ENCODE measurements around the gene LGALS8. TPM values are rescaled to one million over a fixed set of nuclear protein-coding genes. Genes with fewer than 3 reads are reported as not detected.
A peak's percentile ranks its signal among the peaks of the same experiment; 100 is the strongest.

The LGALS8 gene
- total RNA-seq, 3 donors from 2014 or later (not counting 1 experiment from before 2014, with no cell fraction given) = 90.5 to 129 (median 114) TPM

GRCh38 chr1:236524895-236525184 lies 1.1 kb downstream of the LGALS8 start:
- H3K9me3 Mint-ChIP-seq = no peaks in the 10 kb centered on the region
- H3K27me3 ChIP-seq (ENCODE audit: control insufficient read depth, insufficient read depth, low read length) = no peaks in the 10 kb centered on the region
- peaks cover 11% of the 10 kb centered on the region for H3K4me1 ChIP-seq (ENCODE audit: control insufficient read depth, insufficient read depth, low read length)
- H3K27ac Mint-ChIP-seq = peak overlapping the region; percentile 97 to 98
- 0% methylated on average over 2 of the region's 3 CpGs for WGBS (ENCODE audit: insufficient coverage)
- peak overlapping the region; percentile 76 for H3K27ac ChIP-seq (ENCODE audit: low read length)
- ATAC-seq (peak in 1 of 3 donors; percentile 21), DNase-seq (no peak)
- H3K27me3 Mint-ChIP-seq (ENCODE audit: low read depth in 2 of 2) = peaks cover 0 to 9% of the 10 kb centered on the region in 2 donors
- intact Hi-C loops (cut with micrococcal nuclease) = loop anchor here (1.0 to 2.0 kb wide), 2 partner anchors 108 to 244 kb away; partner anchors contain the start of gene ERO1B
- H3K36me3 Mint-ChIP-seq = peaks cover 12% of the 10 kb centered on the region
- TF ChIP-seq CTCF (IDR thresholded peaks at IDR 0.05) = no peak
- peaks cover 9 to 21% of the 10 kb centered on the region in 2 donors for H3K4me1 Mint-ChIP-seq
- peaks cover 18% of the 10 kb centered on the region for H3K36me3 ChIP-seq (ENCODE audit: control insufficient read depth, insufficient read depth, low read length)
- no peaks in the 10 kb centered on the region for H3K9me3 ChIP-seq (ENCODE audit: control insufficient read depth, insufficient read depth, low read length)
- H3K4me3 ChIP-seq (ENCODE audit: low read length) = peak overlapping the region; percentile 97
- H3K4me3 Mint-ChIP-seq = peak overlapping the region; percentile 99

GRCh38 chr1:236526079-236526478 lies 2.3 kb downstream of the LGALS8 start:
- no peak for DNase-seq
- H3K9me3 ChIP-seq (ENCODE audit: control insufficient read depth, insufficient read depth, low read length) = no peaks in the 10 kb centered on the region
- intact Hi-C loops (cut with micrococcal nuclease) = no loop called here
- peaks cover 19 to 27% of the 10 kb centered on the region in 2 donors for H3K4me1 Mint-ChIP-seq
- peaks cover 11% of the 10 kb centered on the region for H3K4me1 ChIP-seq (ENCODE audit: control insufficient read depth, insufficient read depth, low read length)
- peaks cover 0 to 2% of the 10 kb centered on the region in 2 donors for H3K27me3 Mint-ChIP-seq (ENCODE audit: low read depth in 2 of 2)
- no peak overlapping the region for H3K4me3 ChIP-seq (ENCODE audit: low read length)
- no peak for TF ChIP-seq CTCF (IDR thresholded peaks at IDR 0.05)
- WGBS (ENCODE audit: insufficient coverage) = 97% methylated on average over 2 of the region's 3 CpGs
- ATAC-seq = no peak
- H3K36me3 ChIP-seq (ENCODE audit: control insufficient read depth, insufficient read depth, low read length) = peaks cover 18% of the 10 kb centered on the region
- H3K4me3 Mint-ChIP-seq = peak overlapping the region; percentile 25
- no peaks in the 10 kb centered on the region for H3K27me3 ChIP-seq (ENCODE audit: control insufficient read depth, insufficient read depth, low read length)
- no peak overlapping the region for H3K27ac ChIP-seq (ENCODE audit: low read length)
- peaks cover 12% of the 10 kb centered on the region for H3K36me3 Mint-ChIP-seq
- peak overlapping the region; percentile 67 to 68 for H3K27ac Mint-ChIP-seq
- no peaks in the 10 kb centered on the region for H3K9me3 Mint-ChIP-seq

- intact Hi-C loops (cut with micrococcal nuclease) = no loop called here
- DNase-seq (no peak), ATAC-seq (no peak)
- Mint-ChIP-seq H3K9me3 (no peaks in the 10 kb centered on the region), H3K36me3 (peaks cover 14% of the 10 kb centered on the region), H3K4me1 (peaks cover 21 to 24% of the 10 kb centered on the region in 2 donors), H3K27ac (peak overlapping the region; percentile 2 to 18), H3K27me3 (ENCODE audit: low read depth in 2 of 2) (no peaks in the 10 kb centered on the region), H3K4me3 (no peak overlapping the region)
- Histone ChIP-seq H3K27ac (ENCODE audit: low read length) (no peak overlapping the region), H3K9me3 (ENCODE audit: control insufficient read depth, insufficient read depth, low read length) (no peaks in the 10 kb centered on the region), H3K27me3 (ENCODE audit: control insufficient read depth, insufficient read depth, low read length) (no peaks in the 10 kb centered on the region), H3K4me1 (ENCODE audit: control insufficient read depth, insufficient read depth, low read length) (peaks cover 3% of the 10 kb centered on the region), H3K4me3 (ENCODE audit: low read length) (no peak overlapping the region), H3K36me3 (ENCODE audit: control insufficient read depth, insufficient read depth, low read length) (peaks cover 27% of the 10 kb centered on the region)
- WGBS (ENCODE audit: insufficient coverage) = 100% methylated on average over 1 of the region's 1 CpG
- no peak for TF ChIP-seq CTCF (IDR thresholded peaks at IDR 0.05)
These were observed 6.5 kb downstream of the LGALS8 start for GRCh38 chr1:236530286-236530685.

GRCh38 chr1:236530959-236531358 lies 7.2 kb downstream of the LGALS8 start:
- DNase-seq = no peak
- Mint-ChIP-seq H3K36me3 (peaks cover 14% of the 10 kb centered on the region), H3K27ac (peak overlapping the region in 1 of 2 donors; percentile 18), H3K4me3 (no peak overlapping the region), H3K9me3 (no peaks in the 10 kb centered on the region), H3K27me3 (ENCODE audit: low read depth in 2 of 2) (no peaks in the 10 kb centered on the region), H3K4me1 (peaks cover 24 to 28% of the 10 kb centered on the region in 2 donors)
- Histone ChIP-seq H3K4me1 (ENCODE audit: control insufficient read depth, insufficient read depth, low read length) (no peaks in the 10 kb centered on the region), H3K27ac (ENCODE audit: low read length) (no peak overlapping the region), H3K27me3 (ENCODE audit: control insufficient read depth, insufficient read depth, low read length) (no peaks in the 10 kb centered on the region), H3K9me3 (ENCODE audit: control insufficient read depth, insufficient read depth, low read length) (no peaks in the 10 kb centered on the region), H3K4me3 (ENCODE audit: low read length) (no peak overlapping the region), H3K36me3 (ENCODE audit: control insufficient read depth, insufficient read depth, low read length) (peaks cover 25% of the 10 kb centered on the region)
- ATAC-seq = no peak
- TF ChIP-seq CTCF (IDR thresholded peaks at IDR 0.05) = no peak
- WGBS (ENCODE audit: insufficient coverage) = 33% methylated on average over 3 of the region's 5 CpGs
- intact Hi-C loops (cut with micrococcal nuclease) = no loop called here

Measured in natural killer cell (primary cell).